A549 (cell line): ENCODE results near the gene COX4I1. TPM values are rescaled to one million over a fixed set of nuclear protein-coding genes. Genes with fewer than 3 reads are reported as not detected.

Experiments used
- ATAC-seq, 2 experiments: fragments of 200-7000 bp in 1 of 2; fragments of >200 bp in 1 of 2; cut with Nextera tagmentation in 1 of 2; cut with Tn5 transposase in 1 of 2; 3 replicates each; pipeline versions ENCODE4 v1.8.0 to v1.9.1; 2018 to 2020; ENCODE audit warnings: mild to moderate bottlenecking in 1 of 2, moderate library complexity in 1 of 2
- CTCF ChIA-PET: fragments of 300-600 bp; sonication (Branson Sonifier 250); formaldehyde crosslinking; extraction: SDS; loops from one replicate; lab custom pipeline; 2021; ENCODE audit warnings: antibody characterized with exemption, inconsistent platforms; lab: Yijun Ruan, JAX
- POLR2A ChIA-PET: fragments of 350-600 bp; formaldehyde crosslinking; extraction: SDS; loops from one replicate; lab custom pipeline; 2021; ENCODE audit warnings: antibody characterized with exemption, inconsistent platforms; lab: Yijun Ruan, JAX
- DNase-seq, 2 experiments: peaks; one replicate each; pipeline versions ENCODE4 v3.0.0 to v3.0.0-alpha.2; 2011 to 2016; ENCODE audit warnings: low read depth in 1 of 2, low spot score in 1 of 2
- FAIRE-seq: peaks from 2 replicates; lab custom pipeline; 2011; peaks lifted over from hg19 to GRCh38; lab: Jason Lieb, UNC
- H3K27ac ChIP-seq, 2 experiments: fragments of >200 bp; sonication (Bioruptor Twin); formaldehyde crosslinking; 3 replicates each; pipeline ENCODE4 v1.5.1; 2016 to 2017
- H3K4me1 ChIP-seq: fragments of >200 bp; sonication (Bioruptor Twin); formaldehyde crosslinking; 3 replicates; pipeline ENCODE4 v1.6.1; 2016
- H3K4me2 ChIP-seq: fragments of >200 bp; sonication (Bioruptor Twin); formaldehyde crosslinking; 3 replicates; pipeline ENCODE4 v1.6.1; 2016
- H3K4me3 ChIP-seq: fragments of >200 bp; sonication (Bioruptor Twin); formaldehyde crosslinking; 3 replicates; pipeline ENCODE4 v1.5.1; 2016
- H3K9me3 ChIP-seq: fragments of >200 bp; sonication (Bioruptor Twin); formaldehyde crosslinking; 3 replicates; pipeline ENCODE4 v1.6.1; 2016
- BCL3 ChIP-seq: fragments of >200 bp; sonication (Bioruptor Twin); formaldehyde crosslinking; IDR thresholded peaks from 3 replicates; pipeline ENCODE4 v1.6.1; 2016
- CEBPB ChIP-seq, 2 experiments: fragments of >200 bp in 1 of 2; sonication (Bioruptor Twin) in 1 of 2; formaldehyde crosslinking in 1 of 2; IDR thresholded peaks; 2 replicates each; pipeline ENCODE4 v1.6.1; 2012 to 2016
- CHD4 ChIP-seq: fragments of 200-600 bp; sonication (generic); IDR thresholded peaks from 2 replicates; pipeline ENCODE4 v1.6.1; 2016; ENCODE audit warnings: antibody characterized with exemption, mild to moderate bottlenecking, borderline replicate concordance
- EHMT2 ChIP-seq: fragments of 200-600 bp; sonication (generic); IDR thresholded peaks from 2 replicates; pipeline ENCODE4 v1.6.1; 2016; ENCODE audit warnings: antibody characterized with exemption, low read depth, mild to moderate bottlenecking, moderate library complexity
- EP300 ChIP-seq, 2 experiments: fragments of >200 bp; sonication (Bioruptor Twin); formaldehyde crosslinking; IDR thresholded peaks; 2 replicates in 1 of 2; 3 replicates in 1 of 2; pipeline ENCODE4 v1.6.1; 2016 to 2017
- ESRRA ChIP-seq: fragments of 150-350 bp; IDR thresholded peaks from 2 replicates; pipeline ENCODE4 v1.6.1; 2014; ENCODE audit warnings: mild to moderate bottlenecking, low read length, borderline replicate concordance
- FOSB ChIP-seq: fragments of 250-450 bp; sonication (Bioruptor Pico); IDR thresholded peaks from 2 replicates; pipeline ENCODE4 v1.5.0; 2020; ENCODE audit warnings: mild to moderate bottlenecking, moderate library complexity
- FOSL2 ChIP-seq, 2 experiments: fragments of 450-650 bp in 1 of 2; fragments of >200 bp in 1 of 2; sonication (Bioruptor Twin) in 1 of 2; formaldehyde crosslinking; IDR thresholded peaks; 2 replicates each; pipeline versions ENCODE4 v1.5.0 to v1.6.1; 2016 to 2020; ENCODE audit warnings: mild to moderate bottlenecking in 1 of 2, moderate library complexity in 1 of 2
- GATA3 ChIP-seq: IDR thresholded peaks from 2 replicates; pipeline ENCODE4 v1.6.1; 2012; ENCODE audit warnings: borderline replicate concordance
- HDAC2 ChIP-seq: fragments of 200-600 bp; sonication (generic); IDR thresholded peaks from 2 replicates; pipeline ENCODE4 v1.6.1; 2016
- HEYL ChIP-seq: fragments of 250-450 bp; sonication (Bioruptor Pico); IDR thresholded peaks from 2 replicates; pipeline ENCODE4 v1.8.0; 2021; ENCODE audit warnings: mild to moderate bottlenecking, moderate library complexity
- HOXB5 ChIP-seq: fragments of 250-450 bp; sonication (Bioruptor Pico); IDR thresholded peaks from 2 replicates; pipeline ENCODE4 v1.5.0; 2020; ENCODE audit warnings: mild to moderate bottlenecking, moderate library complexity
- JUN ChIP-seq, 2 experiments: fragments of >200 bp; sonication (Bioruptor Twin); formaldehyde crosslinking; IDR thresholded peaks; 2 replicates in 1 of 2; 3 replicates in 1 of 2; pipeline ENCODE4 v1.6.1; 2016 to 2017
- KDM5A ChIP-seq: fragments of 200-600 bp; sonication (generic); IDR thresholded peaks from 2 replicates; pipeline ENCODE4 v1.6.1; 2016; ENCODE audit warnings: antibody characterized with exemption, mild to moderate bottlenecking
- MAX ChIP-seq: IDR thresholded peaks from 2 replicates; pipeline ENCODE4 v1.6.1; 2012
- MAZ ChIP-seq: fragments of 150-350 bp; IDR thresholded peaks from 2 replicates; pipeline ENCODE4 v1.6.1; 2014; ENCODE audit warnings: antibody characterized with exemption, low read depth, low read length, borderline replicate concordance
- MYC ChIP-seq: IDR thresholded peaks from 2 replicates; pipeline ENCODE4 v1.6.1; 2012; ENCODE audit warnings: mild to moderate bottlenecking, inconsistent platforms, low read length, improper control_type of control experiment, borderline replicate concordance
- NFE2L2 ChIP-seq: fragments of 150-350 bp; conservative IDR thresholded peaks from 2 replicates; pipeline ENCODE4 v1.6.1; 2014; ENCODE audit warnings: low read length
- NR3C1 ChIP-seq: fragments of >200 bp; sonication (Bioruptor Twin); formaldehyde crosslinking; IDR thresholded peaks from 3 replicates; pipeline ENCODE4 v1.6.1; 2017
- POLR2A ChIP-seq: IDR thresholded peaks from 2 replicates; pipeline ENCODE4 v1.6.1; 2012; ENCODE audit warnings: mild to moderate bottlenecking, low read length
- POLR2AphosphoS2 ChIP-seq: conservative IDR thresholded peaks from 2 replicates; pipeline ENCODE4 v1.6.1; 2012; ENCODE audit warnings: low read length, improper control_type of control experiment, inconsistent platforms
- RAD21 ChIP-seq, 2 experiments: fragments of >200 bp in 1 of 2; sonication (Bioruptor Twin) in 1 of 2; formaldehyde crosslinking in 1 of 2; IDR thresholded peaks in 1 of 2; conservative IDR thresholded peaks in 1 of 2; 2 replicates in 1 of 2; 3 replicates in 1 of 2; pipeline ENCODE4 v1.6.1; 2012 to 2018; ENCODE audit warnings: inconsistent platforms in 1 of 2
- SMC3 ChIP-seq: fragments of >200 bp; sonication (Bioruptor Twin); formaldehyde crosslinking; IDR thresholded peaks from 3 replicates; pipeline ENCODE4 v1.6.1; 2018; ENCODE audit warnings: inconsistent platforms
- TP53 ChIP-seq: fragments of 250-450 bp; sonication (Bioruptor Pico); IDR thresholded peaks from 2 replicates; pipeline ENCODE4 v1.5.0; 2021; ENCODE audit warnings: mild to moderate bottlenecking, moderate library complexity
- ZFP36 ChIP-seq: fragments of 450-650 bp; IDR thresholded peaks from 2 replicates; pipeline ENCODE4 v1.6.1; 2014; ENCODE audit warnings: borderline replicate concordance; ENCODE audit not compliant: partially characterized antibody
- ZSCAN20 ChIP-seq: fragments of 250-450 bp; sonication (Bioruptor Pico); IDR thresholded peaks from 2 replicates; pipeline ENCODE4 v1.8.0; 2022; ENCODE audit warnings: mild to moderate bottlenecking, moderate library complexity
- WGBS: methylation state at CpG from one replicate; pipeline ENCODE4 v1.1.6; 2017; ENCODE audit errors: missing lambda C conversion rate; 5-methylcytosine and 5-hydroxymethylcytosine counted together
- polyA plus RNA-seq, 4 experiments: library from polyadenylated mRNA; depleted of rRNA in 3 of 4; stranded (reverse); fragments of >200 nt; fragmentation: RNase III in 1 of 4; extraction: RNeasy Plus Mini Kit Qiagen cat#74134 plus additional on column Dnase treatment in 1 of 4; gene quantifications; 2 replicates in 3 of 4; 3 replicates in 1 of 4; pipeline ENCODE4 v1.2.3, GENCODE V29; 2011 to 2017
- TF ChIP-seq, protein P1 (sequence below): IDR thresholded peaks from 2 replicates; pipeline ENCODE4 v1.6.1; 2012; ENCODE audit warnings: low read depth, borderline replicate concordance
- TF ChIP-seq, protein P2 (sequence below): fragments of >200 bp; sonication (Bioruptor Twin); formaldehyde crosslinking; IDR thresholded peaks from 2 replicates; pipeline ENCODE4 v1.6.1; 2016
- TF ChIP-seq, protein P3 (sequence below): fragments of 250-450 bp; sonication (Bioruptor Pico); IDR thresholded peaks from 2 replicates; pipeline ENCODE4 v1.5.0; 2020; ENCODE audit warnings: low read depth, mild to moderate bottlenecking, moderate library complexity
- TF ChIP-seq, protein P4 (sequence below): fragments of 200-600 bp; sonication (generic); IDR thresholded peaks from 2 replicates; pipeline ENCODE4 v1.6.1; 2016; ENCODE audit warnings: antibody characterized with exemption, mild to moderate bottlenecking, moderate library complexity

The COX4I1 gene
- polyA plus RNA-seq, 2 of the 4 experiments (the other 2 are of a cell fraction), result 783 to 929 TPM

GRCh38 chr16:85780281-85780680 is 19.2 kb upstream of the COX4I1 start:
- H3K9me3 ChIP-seq, result no peaks in the 10 kb centered on the region
- 91% methylated on average over 26 of the region's 26 CpGs for WGBS
- POLR2A ChIA-PET, result no interaction called here
- no peak overlapping the region for H3K4me3 ChIP-seq
- H3K4me2 ChIP-seq, result no peak overlapping the region
- CTCF ChIA-PET, result no interaction called here
- FAIRE-seq, result no peak
- H3K27ac ChIP-seq, result no peak overlapping the region
- ATAC-seq, result no peak
- no peaks in the 10 kb centered on the region for H3K4me1 ChIP-seq
- TF ChIP-seq, protein P1, sequence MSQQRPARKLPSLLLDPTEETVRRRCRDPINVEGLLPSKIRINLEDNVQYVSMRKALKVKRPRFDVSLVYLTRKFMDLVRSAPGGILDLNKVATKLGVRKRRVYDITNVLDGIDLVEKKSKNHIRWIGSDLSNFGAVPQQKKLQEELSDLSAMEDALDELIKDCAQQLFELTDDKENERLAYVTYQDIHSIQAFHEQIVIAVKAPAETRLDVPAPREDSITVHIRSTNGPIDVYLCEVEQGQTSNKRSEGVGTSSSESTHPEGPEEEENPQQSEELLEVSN, result no peak
- TF ChIP-seq TP53, result no peak
- no peak for TF ChIP-seq MAZ
- no peak for TF ChIP-seq RAD21 (conservative IDR thresholded peaks at IDR 0.05 in 1 of 2, IDR thresholded peaks at IDR 0.05 in 1 of 2)
- no peak for TF ChIP-seq CEBPB (IDR thresholded peaks at IDR 0.05)
- TF ChIP-seq NR3C1, result no peak
- no peak for TF ChIP-seq JUN (IDR thresholded peaks at IDR 0.05)
- TF ChIP-seq ZFP36, result no peak
- no peak for TF ChIP-seq FOSB (CRISPR knock-in tag)
- TF ChIP-seq NFE2L2, result no peak
- no peak for TF ChIP-seq EP300 (IDR thresholded peaks at IDR 0.05)
- no peak for TF ChIP-seq CHD4
- TF ChIP-seq, protein P2, sequence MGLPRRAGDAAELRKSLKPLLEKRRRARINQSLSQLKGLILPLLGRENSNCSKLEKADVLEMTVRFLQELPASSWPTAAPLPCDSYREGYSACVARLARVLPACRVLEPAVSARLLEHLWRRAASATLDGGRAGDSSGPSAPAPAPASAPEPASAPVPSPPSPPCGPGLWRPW, result no peak
- TF ChIP-seq KDM5A, result no peak
- TF ChIP-seq GATA3, result no peak
- TF ChIP-seq MAX, result no peak
- no peak for TF ChIP-seq BCL3
- no peak for DNase-seq

DNA sequence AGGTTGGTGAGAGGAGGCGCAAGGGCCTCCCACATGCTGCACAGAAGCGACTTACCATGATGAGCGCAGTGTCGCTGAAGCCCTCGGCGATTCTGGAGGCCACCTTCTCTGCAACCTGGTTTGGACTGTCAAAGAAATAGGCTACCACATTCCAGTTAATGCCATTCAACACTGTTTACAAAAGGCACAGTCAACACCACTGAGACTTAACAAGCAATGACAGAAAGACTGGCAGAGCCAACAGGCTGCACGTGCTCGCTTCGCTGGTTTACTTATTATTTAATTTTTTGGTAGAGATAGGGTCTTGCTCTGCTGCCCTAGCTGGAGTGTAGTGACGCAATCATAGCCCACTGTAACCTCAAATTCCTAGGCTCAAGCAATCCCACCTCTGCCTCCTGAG is 18.3 kb upstream of the COX4I1 start:
- no peak overlapping the region for H3K27ac ChIP-seq
- ChIA-PET POLR2A (no interaction called here), CTCF (no interaction called here)
- no peak for FAIRE-seq
- no peak for DNase-seq
- ATAC-seq, result no peak
- H3K4me3 ChIP-seq, result no peak overlapping the region
- H3K9me3 ChIP-seq, result no peaks in the 10 kb centered on the region
- H3K4me2 ChIP-seq, result no peak overlapping the region
- WGBS, result 89% methylated on average over 10 of the region's 10 CpGs
- H3K4me1 ChIP-seq, result no peaks in the 10 kb centered on the region
- TF ChIP-seq KDM5A (no peak), ZSCAN20 (CRISPR knock-in tag) (no peak), TP53 (no peak), HEYL (CRISPR knock-in tag) (no peak), MYC (no peak), POLR2AphosphoS2 (no peak), EHMT2 (no peak), HOXB5 (no peak), HDAC2 (no peak), ESRRA (no peak), SMC3 (no peak), FOSB (CRISPR knock-in tag) (no peak), FOSL2 (IDR thresholded peaks at IDR 0.05) (no peak), FOSL2 (CRISPR knock-in tag; IDR thresholded peaks at IDR 0.05) (no peak), POLR2A (no peak)
- TF ChIP-seq, protein P3, sequence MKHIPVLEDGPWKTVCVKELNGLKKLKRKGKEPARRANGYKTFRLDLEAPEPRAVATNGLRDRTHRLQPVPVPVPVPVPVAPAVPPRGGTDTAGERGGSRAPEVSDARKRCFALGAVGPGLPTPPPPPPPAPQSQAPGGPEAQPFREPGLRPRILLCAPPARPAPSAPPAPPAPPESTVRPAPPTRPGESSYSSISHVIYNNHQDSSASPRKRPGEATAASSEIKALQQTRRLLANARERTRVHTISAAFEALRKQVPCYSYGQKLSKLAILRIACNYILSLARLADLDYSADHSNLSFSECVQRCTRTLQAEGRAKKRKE, result no peak
- TF ChIP-seq, protein P4, sequence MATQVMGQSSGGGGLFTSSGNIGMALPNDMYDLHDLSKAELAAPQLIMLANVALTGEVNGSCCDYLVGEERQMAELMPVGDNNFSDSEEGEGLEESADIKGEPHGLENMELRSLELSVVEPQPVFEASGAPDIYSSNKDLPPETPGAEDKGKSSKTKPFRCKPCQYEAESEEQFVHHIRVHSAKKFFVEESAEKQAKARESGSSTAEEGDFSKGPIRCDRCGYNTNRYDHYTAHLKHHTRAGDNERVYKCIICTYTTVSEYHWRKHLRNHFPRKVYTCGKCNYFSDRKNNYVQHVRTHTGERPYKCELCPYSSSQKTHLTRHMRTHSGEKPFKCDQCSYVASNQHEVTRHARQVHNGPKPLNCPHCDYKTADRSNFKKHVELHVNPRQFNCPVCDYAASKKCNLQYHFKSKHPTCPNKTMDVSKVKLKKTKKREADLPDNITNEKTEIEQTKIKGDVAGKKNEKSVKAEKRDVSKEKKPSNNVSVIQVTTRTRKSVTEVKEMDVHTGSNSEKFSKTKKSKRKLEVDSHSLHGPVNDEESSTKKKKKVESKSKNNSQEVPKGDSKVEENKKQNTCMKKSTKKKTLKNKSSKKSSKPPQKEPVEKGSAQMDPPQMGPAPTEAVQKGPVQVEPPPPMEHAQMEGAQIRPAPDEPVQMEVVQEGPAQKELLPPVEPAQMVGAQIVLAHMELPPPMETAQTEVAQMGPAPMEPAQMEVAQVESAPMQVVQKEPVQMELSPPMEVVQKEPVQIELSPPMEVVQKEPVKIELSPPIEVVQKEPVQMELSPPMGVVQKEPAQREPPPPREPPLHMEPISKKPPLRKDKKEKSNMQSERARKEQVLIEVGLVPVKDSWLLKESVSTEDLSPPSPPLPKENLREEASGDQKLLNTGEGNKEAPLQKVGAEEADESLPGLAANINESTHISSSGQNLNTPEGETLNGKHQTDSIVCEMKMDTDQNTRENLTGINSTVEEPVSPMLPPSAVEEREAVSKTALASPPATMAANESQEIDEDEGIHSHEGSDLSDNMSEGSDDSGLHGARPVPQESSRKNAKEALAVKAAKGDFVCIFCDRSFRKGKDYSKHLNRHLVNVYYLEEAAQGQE, result no peak
